NCI-H2081 treated with DMSO at 0.1 percent for 48 hours (cell line): ENCODE results near the gene RELL2.

Source experiments
- DNase-seq: peaks from one replicate; lab custom pipeline; 2025; lab: John Stamatoyannopoulos, UW

The RELL2 gene

GRCh38 chr5:141649972-141650371 lies 13.2 kb downstream of the RELL2 start:
- DNase-seq = no peak

GRCh38 chr5:141650851-141651727 lies 14.3 kb downstream of the RELL2 start, which contains the start of gene FCHSD1:
Gene FCHSD1 (minus strand): TSS chr5:141651418. CDS start chr5:141651368, 50 bp downstream.
- no peak for DNase-seq

GRCh38 chr5:141651728-141652105 lies 14.9 kb downstream of the RELL2 start:
- DNase-seq = no peak

GRCh38 chr5:141654298-141654697 lies 17.5 kb downstream of the RELL2 start:
- no peak for DNase-seq

- no peak for DNase-seq
Observed at GRCh38 chr5:141655020-141655419, 18.2 kb downstream of the RELL2 start.

- no peak for DNase-seq
Observed at GRCh38 chr5:141656396-141656795, 19.6 kb downstream of the RELL2 start.

GRCh38 chr5:141657404-141657803 lies 20.6 kb downstream of the RELL2 start:
- DNase-seq = no peak

- DNase-seq = no peak
Observed at GRCh38 chr5:141657937-141658545, 21.2 kb downstream of the RELL2 start.

- DNase-seq = no peak
Observed at GRCh38 chr5:141662028-141662427, 25.2 kb downstream of the RELL2 start.

GRCh38 chr5:141663506-141663905 lies 26.7 kb downstream of the RELL2 start:
- DNase-seq = no peak

GRCh38 chr5:141664733-141665461 lies 28.1 kb downstream of the RELL2 start:
- DNase-seq = no peak

- no peak for DNase-seq
Observed at GRCh38 chr5:141665995-141666940, 29.5 kb downstream of the RELL2 start.

- DNase-seq = no peak
Observed at GRCh38 chr5:141668601-141669265, 31.9 kb downstream of the RELL2 start.

GRCh38 chr5:141669520-141669919 lies 32.7 kb downstream of the RELL2 start:
- DNase-seq = no peak

- DNase-seq = no peak
Observed at GRCh38 chr5:141672071-141672840, 35.5 kb downstream of the RELL2 start.

- DNase-seq = no peak
Observed at GRCh38 chr5:141672841-141673813, 36.3 kb downstream of the RELL2 start.

GRCh38 chr5:141674747-141675146 lies 38.0 kb downstream of the RELL2 start:
- DNase-seq = no peak

- no peak for DNase-seq
Observed at GRCh38 chr5:141675672-141676071, 38.9 kb downstream of the RELL2 start.

- DNase-seq = no peak
Observed at GRCh38 chr5:141677415-141677814, 40.6 kb downstream of the RELL2 start.
